Measurements from ENCODE around the gene PPP1R15B. TPM values are rescaled to one million over a fixed set of nuclear protein-coding genes. Genes with fewer than 3 reads are reported as not detected.

The PPP1R15B gene
- total and polyA plus RNA-seq, 2 of the 4 experiments (the other 2 are of a cell fraction): 14.9 to 15.0 TPM

DNA sequence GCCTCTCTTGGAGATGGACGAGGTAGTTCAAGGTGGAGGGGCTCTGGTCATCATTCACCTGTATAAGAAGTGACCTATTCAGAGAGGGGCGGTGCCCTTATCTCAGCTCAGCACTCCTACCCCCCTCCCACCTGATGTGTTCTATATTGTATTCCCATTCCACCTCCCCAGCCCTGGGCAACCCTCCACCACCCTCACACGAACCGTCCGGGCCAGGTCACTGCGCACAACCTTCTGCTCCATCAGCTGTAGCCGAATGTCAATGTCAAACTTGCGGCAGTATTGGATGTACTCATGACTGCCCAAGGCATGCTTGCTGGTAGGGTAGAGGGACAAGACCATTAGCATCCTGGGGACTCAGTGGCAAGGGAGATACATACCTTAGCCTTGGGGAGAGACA, 48.7 kb upstream of the PPP1R15B start:
- no peaks in the 10 kb centered on the region for H3K4me1 ChIP-seq (ENCODE audit: control insufficient read depth, insufficient read depth, low read length)

More for the DNA sequence above, 48.7 kb upstream of the PPP1R15B start:
- Histone ChIP-seq H2AK5ac (ENCODE audit: low read depth, low read length) (no peak overlapping the region), H3K23ac (ENCODE audit: low read depth, low read length) (no peak overlapping the region), H2BK20ac (ENCODE audit: low read depth, low read length) (no peak overlapping the region), H3K14ac (replicated peaks; ENCODE audit: low read depth, low read length) (no peak overlapping the region), H3K4me3 (ENCODE audit: insufficient read depth, low read depth, low read length) (no peak overlapping the region), H3K9ac (ENCODE audit: low read depth, low read length) (no peak overlapping the region), H3K36me3 (ENCODE audit: control insufficient read depth, insufficient read depth, low read length) (peaks cover 24% of the 10 kb centered on the region), H3K18ac (ENCODE audit: low read depth, low read length) (no peak overlapping the region), H4K8ac (ENCODE audit: low read depth in 2 of 2, low read length in 2 of 2) (no peak overlapping the region), H4K91ac (ENCODE audit: insufficient read depth, low read depth, low read length) (no peak overlapping the region), H3K27ac (ENCODE audit: insufficient read depth, low read length) (no peak overlapping the region), H2AFZ (replicated peaks; ENCODE audit: low read length, poor library complexity) (no peak overlapping the region), H2BK15ac (ENCODE audit: low read depth, low read length) (no peak overlapping the region), H2BK5ac (ENCODE audit: low read depth, low read length, poor library complexity, severe bottlenecking) (no peak overlapping the region), H2BK120ac (ENCODE audit: low read depth, low read length) (no peak overlapping the region), H2AK9ac (replicated peaks; ENCODE audit: low read depth, low read length, poor library complexity) (no peak overlapping the region), H3K79me1 (ENCODE audit: low read depth in 1 of 2, low read length in 2 of 2) (no peaks in the 10 kb centered on the region), H3K4ac (ENCODE audit: low read depth, low read length) (no peak overlapping the region), H3K4me2 (ENCODE audit: low read depth, low read length) (no peak overlapping the region), H4K20me1 (ENCODE audit: insufficient read depth, low read length) (no peaks in the 10 kb centered on the region), H3K56ac (ENCODE audit: extremely low read depth, insufficient read depth, low read length) (no peak overlapping the region), H3K9me1 (ENCODE audit: insufficient read depth, low read length) (no peaks in the 10 kb centered on the region; the same call in 1 of the 2 replicates), H4K5ac (ENCODE audit: low read depth, low read length) (no peak overlapping the region), H3K27me3 (ENCODE audit: control insufficient read depth, insufficient read depth, low read length) (no peaks in the 10 kb centered on the region), H3K9me3 (ENCODE audit: control insufficient read depth, insufficient read depth, low read length) (no peaks in the 10 kb centered on the region)
- DNase-seq (no peak), ATAC-seq (ENCODE audit: low read depth) (no peak)
- ChIA-PET CTCF (no interaction called here), POLR2A (ENCODE audit: unreplicated experiment) (no interaction called here)
- dilution Hi-C loops (cut with HindIII; ENCODE audit: low sequenced_read_pairs, unreplicated experiment) (no loop called here), in situ Hi-C loops (cut with MboI; ENCODE audit: low sequenced_read_pairs) (no loop called here), intact Hi-C loops (cut with micrococcal nuclease) (no loop called here)
- TF ChIP-seq CTCF (conservative IDR thresholded peaks at IDR 0.05; ENCODE audit: low read depth, low read length) (no peak), MAFK (IDR thresholded peaks at IDR 0.05; ENCODE audit: low read depth, low read length) (no peak), MXI1 (IDR thresholded peaks at IDR 0.05; ENCODE audit: borderline replicate concordance, low read depth, low read length) (no peak), POLR2A (IDR thresholded peaks at IDR 0.05; ENCODE audit: low read depth, low read length) (no peak), SMC3 (IDR thresholded peaks at IDR 0.05; ENCODE audit: low read depth, low read length) (no peak), CEBPB (IDR thresholded peaks at IDR 0.05; ENCODE audit: low read depth, low read length) (no peak), BHLHE40 (IDR thresholded peaks at IDR 0.05; ENCODE audit: low read depth, low read length) (no peak), NFE2L2 (IDR thresholded peaks at IDR 0.05; ENCODE audit: low read depth, low read length) (no peak), RFX5 (IDR thresholded peaks at IDR 0.05; ENCODE audit: low read depth, low read length) (no peak), RAD21 (IDR thresholded peaks at IDR 0.05; ENCODE audit: low read length) (no peak), MAZ (IDR thresholded peaks at IDR 0.05; ENCODE audit: borderline replicate concordance, low read depth, low read length) (no peak)
- WGBS, 2 experiments (ENCODE audit: extremely low coverage in 2 of 2, insufficient read length in 1 of 2): no CpG with 5 or more reads among the region's 8 CpGs
- BruUV-seq (replicated peaks): no TSS peak
